Tibial artery (tissue), 4 donors: Measurements from ENCODE around the gene ZFP36.

Source experiments
- DNase-seq, 2 donors: peaks; one replicate each; pipeline ENCODE4 v3.0.0-alpha.2; 2019
- H3K27ac ChIP-seq, 2 donors: fragments of 200-600 bp; sonication (generic) in 1 of 2; 1 replicate in 1 of 2; 2 replicates in 1 of 2; pipeline ENCODE4 v1.5.1; 2018 to 2019; ENCODE audit warnings: mild to moderate bottlenecking in 1 of 2
- H3K27me3 ChIP-seq, 2 donors: fragments of 200-600 bp; sonication (generic) in 1 of 2; one replicate each; pipeline versions ENCODE4 v1.5.1 to v1.6.0; 2016 to 2019
- H3K36me3 ChIP-seq, 3 donors: fragments of 200-600 bp; sonication (generic) in 2 of 3; one replicate each; pipeline ENCODE4 v1.5.1; 2016 to 2019; ENCODE audit warnings: mild to moderate bottlenecking in 2 of 3
- H3K4me1 ChIP-seq, 4 donors: fragments of 200-600 bp; sonication (generic) in 2 of 4; 1 replicate in 3 of 4; 2 replicates in 1 of 4; pipeline ENCODE4 v1.5.1; 2016 to 2019
- H3K4me3 ChIP-seq, 2 donors: fragments of 200-600 bp; sonication (generic) in 1 of 2; 1 replicate in 1 of 2; 2 replicates in 1 of 2; pipeline ENCODE4 v1.5.1; 2018 to 2019; ENCODE audit warnings: mild to moderate bottlenecking in 2 of 2
- H3K9me3 ChIP-seq, 3 donors: fragments of 200-600 bp; sonication (generic) in 1 of 3; one replicate each; pipeline ENCODE4 v1.5.1; 2016 to 2019
- CTCF ChIP-seq, 2 experiments: fragments of 200-600 bp in 1 of 2; fragments of 450-650 bp in 1 of 2; IDR thresholded peaks; one replicate each; pipeline ENCODE4 v1.5.1; 2017 to 2019; ENCODE audit warnings: antibody characterized with exemption in 2 of 2, mild to moderate bottlenecking in 1 of 2, moderate library complexity in 1 of 2
- intact Hi-C: fragments of 100-400 bp; cut with DNase I; formaldehyde crosslinking; loops from one replicate; pipeline ENCODE4 v1.15.0; 2023; ENCODE audit warnings: low total_unique reads

The ZFP36 gene

GRCh38 chr19:39406656-39407409 is at the start of gene ZFP36:
TSS of gene ZFP36 (plus strand) at chr19:39406847. CDS start at chr19:39406905, 58 bp downstream.
- Histone ChIP-seq H3K36me3 (peaks cover 21 to 22% (median 21%) of the 10 kb centered on the region in 3 donors), H3K4me3 (peak within 1 kb of the TSS; percentile 92 to 96), H3K27me3 (no peaks in the 10 kb centered on the region), H3K27ac (peak within 1 kb of the TSS; percentile 99 to 100), H3K9me3 (no peaks in the 10 kb centered on the region), H3K4me1 (peaks cover 3 to 52% (median 41%) of the 10 kb centered on the region in 4 donors)
- peak in 1 of 2 experiments; percentile 15 for TF ChIP-seq CTCF (IDR thresholded peaks at IDR 0.05)
- DNase-seq = peak; percentile 90 to 96
- intact Hi-C loops = no loop called here

- no peak for TF ChIP-seq CTCF (IDR thresholded peaks at IDR 0.05)
- DNase-seq = no peak
- Histone ChIP-seq H3K27ac (no peak overlapping the region), H3K36me3 (peaks cover 65 to 98% (median 75%) of the 10 kb centered on the region in 3 donors), H3K27me3 (no peaks in the 10 kb centered on the region), H3K4me1 (peaks cover 0 to 17% (median 12%) of the 10 kb centered on the region in 4 donors), H3K4me3 (no peak overlapping the region), H3K9me3 (no peaks in the 10 kb centered on the region)
- intact Hi-C loops = no loop called here
These were observed 47.6 kb upstream of the ZFP36 start for GRCh38 chr19:39359026-39359425.

- Histone ChIP-seq H3K27me3 (no peaks in the 10 kb centered on the region), H3K36me3 (peaks cover 50 to 98% (median 59%) of the 10 kb centered on the region in 3 donors), H3K4me1 (peaks cover 0 to 17% (median 12%) of the 10 kb centered on the region in 4 donors), H3K4me3 (no peak overlapping the region), H3K27ac (no peak overlapping the region), H3K9me3 (no peaks in the 10 kb centered on the region)
- TF ChIP-seq CTCF (IDR thresholded peaks at IDR 0.05) = no peak
- intact Hi-C loops = no loop called here
- no peak for DNase-seq
These were observed 46.0 kb upstream of the ZFP36 start for GRCh38 chr19:39360599-39360998.

- H3K36me3 ChIP-seq = peaks cover 34 to 96% (median 45%) of the 10 kb centered on the region in 3 donors
These were observed 43.7 kb upstream of the ZFP36 start for GRCh38 chr19:39362682-39363657.

More at GRCh38 chr19:39362682-39363657, 43.7 kb upstream of the ZFP36 start:
- Histone ChIP-seq H3K4me3 (no peak overlapping the region), H3K9me3 (no peaks in the 10 kb centered on the region), H3K4me1 (peaks cover 0 to 17% (median 12%) of the 10 kb centered on the region in 4 donors), H3K27me3 (no peaks in the 10 kb centered on the region), H3K27ac (peak overlapping the region; percentile 33 to 51)
- DNase-seq = peak; percentile 58 to 71
- intact Hi-C loops = no loop called here
- no peak for TF ChIP-seq CTCF (IDR thresholded peaks at IDR 0.05)
